Brain microvascular endothelial cell (primary cell): Measurements from ENCODE around the gene MYF6.

Source experiments
- DNase-seq: peaks from one replicate; pipeline ENCODE4 v3.0.0-alpha.2; 2020
- H3K27ac ChIP-seq: fragments of 250-450 bp; sonication (Bioruptor Pico); 2 replicates; pipeline ENCODE4 v1.5.1; 2020; ENCODE audit warnings: mild to moderate bottlenecking, moderate library complexity
- H3K27me3 ChIP-seq: fragments of 250-450 bp; sonication (Bioruptor Pico); replicated peaks from 2 replicates; pipeline ENCODE4 v1.5.1; 2020; ENCODE audit warnings: mild to moderate bottlenecking
- H3K36me3 ChIP-seq: fragments of 250-450 bp; sonication (Bioruptor Pico); replicated peaks from 2 replicates; pipeline ENCODE4 v1.5.1; 2020; ENCODE audit warnings: mild to moderate bottlenecking
- H3K4me3 ChIP-seq: 2 replicates; pipeline ENCODE4 v1.5.1; 2011; ENCODE audit warnings: low read depth, mild to moderate bottlenecking, control low read depth, low read length, moderate library complexity
- CTCF ChIP-seq: IDR thresholded peaks from 2 replicates; pipeline ENCODE4 v1.5.1; 2011; ENCODE audit warnings: low read depth, mild to moderate bottlenecking, moderate library complexity, low read length, control low read depth, inconsistent platforms; ENCODE audit errors: missing control alignments
- in situ Hi-C: cut with HindIII; loops from 2 replicates; pipeline ENCODE4 v1.10.0; 2017; ENCODE audit warnings: low sequenced_read_pairs, low pct_ligation_motif_present

Gene MYF6

GRCh38 chr12:80676856-80677255, 30.6 kb upstream of the MYF6 start:
- Histone ChIP-seq H3K27me3 (no peaks in the 10 kb centered on the region), H3K4me3 (no peak overlapping the region), H3K27ac (no peak overlapping the region), H3K36me3 (no peaks in the 10 kb centered on the region)
- no peak for DNase-seq
- in situ Hi-C loops, result no loop called here
- TF ChIP-seq CTCF, result no peak

- no peak for TF ChIP-seq CTCF
- in situ Hi-C loops, result no loop called here
- no peak for DNase-seq
- no peaks in the 10 kb centered on the region for H3K27me3 ChIP-seq
- no peak overlapping the region for H3K4me3 ChIP-seq
- H3K27ac ChIP-seq, result no peak overlapping the region
- H3K36me3 ChIP-seq, result no peaks in the 10 kb centered on the region
Measured at GRCh38 chr12:80677994-80678393, 29.4 kb upstream of the MYF6 start.

GRCh38 chr12:80679346-80680131, 27.9 kb upstream of the MYF6 start:
- no peak for TF ChIP-seq CTCF
- no peak for DNase-seq
- Histone ChIP-seq H3K27me3 (no peaks in the 10 kb centered on the region), H3K36me3 (no peaks in the 10 kb centered on the region), H3K4me3 (no peak overlapping the region), H3K27ac (no peak overlapping the region)
- in situ Hi-C loops, result no loop called here

- Histone ChIP-seq H3K27ac (no peak overlapping the region), H3K4me3 (no peak overlapping the region), H3K36me3 (no peaks in the 10 kb centered on the region), H3K27me3 (no peaks in the 10 kb centered on the region)
- DNase-seq, result no peak
- no peak for TF ChIP-seq CTCF
- in situ Hi-C loops, result no loop called here
Measured at GRCh38 chr12:80681287-80681686, 26.1 kb upstream of the MYF6 start.

- TF ChIP-seq CTCF, result no peak
- no peak for DNase-seq
- H3K36me3 ChIP-seq, result no peaks in the 10 kb centered on the region
- H3K4me3 ChIP-seq, result no peak overlapping the region
- in situ Hi-C loops, result no loop called here
- H3K27ac ChIP-seq, result no peak overlapping the region
- no peaks in the 10 kb centered on the region for H3K27me3 ChIP-seq
Measured at GRCh38 chr12:80681786-80682185, 25.6 kb upstream of the MYF6 start.

- no peaks in the 10 kb centered on the region for H3K36me3 ChIP-seq
- H3K4me3 ChIP-seq, result no peak overlapping the region
- no peak for DNase-seq
- in situ Hi-C loops, result no loop called here
- TF ChIP-seq CTCF, result no peak
- H3K27ac ChIP-seq, result no peak overlapping the region
- no peaks in the 10 kb centered on the region for H3K27me3 ChIP-seq
Measured at GRCh38 chr12:80684077-80684495, 23.3 kb upstream of the MYF6 start.
